Memory B cell (primary cell): ENCODE measurements around the gene JUP.

Experiments used
- ATAC-seq: fragments of 150-1000 bp; cut with Tn5 transposase; 2 replicates; pipeline ENCODE4 v1.10.0; 2021; ENCODE audit warnings: low read depth, mild to moderate bottlenecking, moderate library complexity
- DNase-seq, 2 donors: peaks; one replicate each; pipeline ENCODE4 v3.0.0; 2022; ENCODE audit warnings: low spot score in 2 of 2
- H3K27ac Mint-ChIP-seq: one replicate; pipeline ENCODE4 v1.8.0; 2022; ENCODE audit warnings: mild to moderate bottlenecking, moderate library complexity, mixed read lengths
- H3K27me3 Mint-ChIP-seq: one replicate; pipeline ENCODE4 v1.8.0; 2022; ENCODE audit warnings: mixed read lengths
- H3K36me3 Mint-ChIP-seq: one replicate; pipeline ENCODE4 v1.8.0; 2022; ENCODE audit warnings: mild to moderate bottlenecking, mixed read lengths
- H3K4me1 Mint-ChIP-seq: one replicate; pipeline ENCODE4 v1.8.0; 2022; ENCODE audit warnings: mixed read lengths
- H3K4me3 Mint-ChIP-seq: one replicate; pipeline ENCODE4 v1.8.0; 2022; ENCODE audit warnings: mild to moderate bottlenecking, moderate library complexity, mixed read lengths
- H3K9me3 Mint-ChIP-seq: one replicate; pipeline ENCODE4 v1.8.0; 2022; ENCODE audit warnings: mixed read lengths

The JUP gene

GRCh38 chr17:41722231-41722630, 64.3 kb downstream of the JUP start:
- H3K4me1 Mint-ChIP-seq, result peaks cover 5% of the 10 kb centered on the region
- peaks cover 18% of the 10 kb centered on the region for H3K27me3 Mint-ChIP-seq
- no peak for ATAC-seq
- no peaks in the 10 kb centered on the region for H3K36me3 Mint-ChIP-seq
- H3K4me3 Mint-ChIP-seq, result no peak overlapping the region
- H3K9me3 Mint-ChIP-seq, result no peaks in the 10 kb centered on the region
- DNase-seq, result no peak
- no peak overlapping the region for H3K27ac Mint-ChIP-seq

- Mint-ChIP-seq H3K36me3 (no peaks in the 10 kb centered on the region), H3K27me3 (peaks cover 10% of the 10 kb centered on the region), H3K9me3 (no peaks in the 10 kb centered on the region), H3K4me1 (peaks cover 5% of the 10 kb centered on the region), H3K27ac (no peak overlapping the region), H3K4me3 (no peak overlapping the region)
- ATAC-seq (no peak), DNase-seq (no peak)
Observed at GRCh38 chr17:41718287-41718645, 68.2 kb downstream of the JUP start.

- Mint-ChIP-seq H3K27me3 (peaks cover 9% of the 10 kb centered on the region), H3K4me3 (no peak overlapping the region), H3K9me3 (no peaks in the 10 kb centered on the region), H3K36me3 (no peaks in the 10 kb centered on the region), H3K27ac (no peak overlapping the region), H3K4me1 (peaks cover 5% of the 10 kb centered on the region)
- ATAC-seq (no peak), DNase-seq (no peak)
Observed at GRCh38 chr17:41717408-41718286, 68.9 kb downstream of the JUP start.

GRCh38 chr17:41711669-41712400, 74.7 kb downstream of the JUP start, which contains the start of gene GAST:
TSS of gene GAST (plus strand) at chr17:41712331. CDS start at chr17:41715437, 3,106 bp downstream.
- ATAC-seq (no peak), DNase-seq (no peak)
- Mint-ChIP-seq H3K27ac (no peak within 1 kb of the TSS), H3K9me3 (no peaks in the 10 kb centered on the region), H3K36me3 (no peaks in the 10 kb centered on the region), H3K27me3 (peaks cover 16% of the 10 kb centered on the region), H3K4me1 (no peaks in the 10 kb centered on the region), H3K4me3 (no peak within 1 kb of the TSS)

DNA sequence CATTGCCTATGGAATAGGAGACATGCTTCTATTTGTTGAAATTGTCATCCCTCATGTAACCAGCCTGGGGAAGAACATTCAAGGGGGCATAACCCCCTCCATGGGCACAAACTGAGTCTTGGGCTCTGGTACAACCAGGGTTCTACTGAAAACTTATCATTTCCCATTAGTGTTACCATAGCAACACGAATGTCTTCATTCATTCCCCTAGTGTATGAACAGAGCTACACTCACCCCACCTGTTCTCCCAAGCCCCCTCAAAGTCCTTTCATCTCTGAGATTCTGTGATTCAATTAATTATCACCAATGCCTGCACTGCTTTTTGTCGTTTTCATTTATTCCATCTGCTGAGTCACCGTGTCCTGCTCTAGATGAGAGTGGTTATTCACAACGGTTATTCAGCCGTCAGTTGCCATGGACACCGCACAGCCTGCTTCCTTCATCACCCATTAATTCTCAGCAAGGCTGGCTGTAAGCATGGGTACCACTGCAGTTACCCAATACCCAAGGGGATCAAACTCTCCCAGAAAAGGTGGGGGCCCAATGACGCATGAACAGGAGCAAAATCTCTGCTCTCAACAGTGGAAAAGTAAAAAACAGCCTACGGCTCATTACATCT, 75.9 kb downstream of the JUP start:
- peak; percentile 34 for ATAC-seq
- Mint-ChIP-seq H3K4me3 (no peak overlapping the region), H3K27me3 (peaks cover 18% of the 10 kb centered on the region), H3K9me3 (no peaks in the 10 kb centered on the region), H3K36me3 (no peaks in the 10 kb centered on the region), H3K27ac (no peak overlapping the region), H3K4me1 (no peaks in the 10 kb centered on the region)
- DNase-seq, result no peak

DNA sequence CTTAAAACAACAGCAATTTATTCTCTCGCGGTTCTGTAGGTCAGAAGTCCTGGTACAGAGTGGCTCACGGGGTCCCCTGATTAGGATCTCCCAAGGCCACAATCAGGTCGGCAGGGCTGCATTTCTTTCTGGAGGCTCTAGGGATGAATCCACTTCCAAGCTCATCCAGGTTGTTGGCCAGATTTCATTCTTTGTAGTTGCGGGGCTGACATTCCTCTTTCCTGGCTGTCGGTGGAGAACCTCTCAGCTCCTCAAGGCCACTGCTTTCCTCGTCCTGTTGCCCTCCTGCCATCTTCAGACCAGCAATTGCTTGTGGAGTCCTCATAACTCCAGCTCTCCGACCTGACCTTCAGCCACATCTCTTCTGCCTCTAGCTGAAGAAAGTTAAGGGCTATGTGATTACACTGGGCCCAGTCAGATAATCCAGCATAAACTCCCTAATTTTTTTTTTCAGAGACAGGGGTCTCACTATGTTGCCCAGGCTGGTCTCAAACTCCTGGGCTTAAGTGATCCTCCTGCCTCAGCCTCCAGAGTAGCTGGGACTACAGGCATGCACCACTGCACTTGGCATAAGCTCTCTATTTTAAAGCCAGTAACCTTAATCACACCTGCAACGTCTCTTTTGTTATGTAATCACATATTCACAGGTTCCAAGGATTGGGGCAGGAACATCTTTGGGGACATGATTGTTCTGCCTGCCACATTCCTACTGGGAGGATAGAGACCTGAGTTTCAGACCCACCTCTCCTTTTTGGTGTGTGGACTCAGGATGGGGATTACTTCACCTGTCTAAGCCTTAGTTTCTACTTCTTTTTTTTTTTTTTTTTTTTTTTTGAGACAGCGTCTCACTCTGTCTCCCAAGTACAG, 78.5 kb downstream of the JUP start:
- DNase-seq (no peak), ATAC-seq (no peak)
- no peaks in the 10 kb centered on the region for H3K9me3 Mint-ChIP-seq
- H3K4me3 Mint-ChIP-seq, result no peak overlapping the region
- H3K36me3 Mint-ChIP-seq, result no peaks in the 10 kb centered on the region
- peaks cover 23% of the 10 kb centered on the region for H3K27me3 Mint-ChIP-seq
- H3K27ac Mint-ChIP-seq, result no peak overlapping the region
- no peaks in the 10 kb centered on the region for H3K4me1 Mint-ChIP-seq

GRCh38 chr17:41705271-41705991, 81.1 kb downstream of the JUP start:
- H3K36me3 Mint-ChIP-seq, result no peaks in the 10 kb centered on the region
- no peaks in the 10 kb centered on the region for H3K9me3 Mint-ChIP-seq
- no peak overlapping the region for H3K4me3 Mint-ChIP-seq
- H3K27ac Mint-ChIP-seq, result no peak overlapping the region
- H3K4me1 Mint-ChIP-seq, result no peaks in the 10 kb centered on the region
- DNase-seq (no peak), ATAC-seq (no peak)
- H3K27me3 Mint-ChIP-seq, result peaks cover 13% of the 10 kb centered on the region
